HS-27A (cell line): ENCODE results near the gene TRIM44.
"Not testable (repeated sequence)": the region's sequence is repeated elsewhere in the genome, so short reads cannot be mapped to it uniquely, and the experiment has no call there.

ENCODE experiments used
- DNase-seq: peaks from one replicate; pipeline ENCODE4 v3.0.0-alpha.2; 2012; ENCODE audit warnings: low read depth, missing footprints

The TRIM44 gene

DNA sequence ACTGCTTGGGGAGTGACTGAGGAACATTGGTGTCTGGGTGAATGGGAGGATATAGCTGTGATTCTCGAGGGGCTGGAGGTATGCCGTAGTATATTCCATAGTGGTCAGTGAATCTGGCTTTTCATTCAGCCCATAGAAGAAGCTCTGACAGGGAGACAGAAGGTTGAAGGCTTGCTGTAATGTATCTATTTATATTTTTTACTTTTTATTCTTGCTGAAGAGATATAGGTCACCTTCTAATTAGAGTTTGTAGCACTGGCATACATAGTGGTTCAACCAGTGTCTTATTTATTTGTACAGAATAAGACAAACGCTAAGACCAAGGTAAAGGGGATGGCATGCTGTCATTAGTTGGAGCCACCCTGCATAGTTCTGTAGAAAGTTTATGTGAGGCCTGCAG is 10.0 kb downstream of the TRIM44 start:
- DNase-seq = no peak

DNA sequence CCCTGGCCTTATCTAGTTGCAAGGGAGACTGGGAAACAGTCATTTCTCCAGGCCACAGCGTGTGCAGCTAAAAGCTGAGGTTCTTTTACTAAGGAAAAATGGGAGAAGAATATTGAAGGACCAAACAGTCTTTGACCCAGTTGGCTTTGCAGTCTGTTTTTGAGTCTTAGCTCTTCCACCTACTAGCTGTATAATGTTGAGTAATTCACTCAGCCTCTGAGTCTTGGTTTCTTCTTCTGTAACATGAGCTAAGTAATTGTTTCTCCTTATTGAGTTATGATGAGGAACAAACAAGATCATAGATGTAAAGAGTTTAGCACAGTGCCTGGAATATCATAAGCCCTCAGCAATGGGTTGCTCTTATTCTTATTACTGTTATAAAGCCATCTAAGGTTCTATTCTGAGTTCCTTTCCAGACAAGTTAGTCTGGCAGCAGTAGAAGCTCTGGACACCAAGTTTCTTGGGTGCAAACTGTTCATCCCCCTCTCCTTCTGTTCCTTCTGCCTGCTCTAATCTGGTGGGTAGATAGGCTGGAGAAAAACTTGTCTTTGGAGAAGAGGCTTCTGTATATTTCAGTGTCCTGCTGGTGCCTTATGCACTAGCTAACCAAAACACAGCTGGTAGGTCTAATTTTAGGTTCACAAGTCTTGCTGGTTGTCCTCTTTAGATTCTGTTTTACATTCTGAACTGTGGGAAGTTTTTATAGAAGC is 13.5 kb downstream of the TRIM44 start:
- no peak for DNase-seq

DNA sequence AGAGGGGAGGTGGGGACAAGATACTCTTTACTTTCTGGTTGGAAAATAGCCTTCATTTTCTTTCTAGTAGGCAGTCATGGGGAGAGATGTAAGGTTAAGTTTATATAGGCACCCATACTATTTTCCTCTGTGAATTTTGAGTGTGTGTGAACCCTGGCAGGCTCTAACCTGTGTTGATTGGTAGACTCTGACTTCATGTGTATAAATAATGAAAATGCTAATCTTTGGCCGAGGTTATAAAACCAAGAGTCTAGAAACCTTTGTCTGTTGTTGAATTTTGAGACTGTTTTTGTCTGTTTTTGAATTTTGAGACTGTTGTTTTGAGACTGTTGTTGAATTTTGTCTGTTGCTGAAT is 14.0 kb downstream of the TRIM44 start:
- DNase-seq = no peak

GRCh38 chr11:35677904-35678303 is 15.3 kb downstream of the TRIM44 start:
- no peak for DNase-seq

GRCh38 chr11:35678471-35678870 is 15.9 kb downstream of the TRIM44 start:
- no peak for DNase-seq

- no peak for DNase-seq
Observed at GRCh38 chr11:35678975-35679374, 16.4 kb downstream of the TRIM44 start.

DNA sequence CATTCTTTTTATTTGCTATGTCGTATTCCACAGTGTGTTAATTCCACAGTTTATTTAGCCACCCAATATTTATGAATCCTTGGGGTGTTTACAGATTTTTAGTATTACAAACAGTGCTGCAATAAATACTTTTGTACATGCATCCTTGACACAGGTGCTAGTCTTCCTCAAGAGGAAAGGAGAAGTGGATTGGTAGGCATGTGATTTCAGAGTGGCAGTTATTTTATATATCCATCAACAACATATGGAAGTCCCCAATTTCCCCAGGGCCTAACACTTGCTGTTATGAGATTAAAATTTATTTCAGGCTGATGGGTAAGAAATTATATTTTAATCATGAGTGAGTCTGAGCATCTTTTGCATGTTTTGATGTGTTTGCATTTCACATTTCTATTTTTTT is 17.9 kb downstream of the TRIM44 start:
- no peak for DNase-seq

- no peak for DNase-seq
Observed at GRCh38 chr11:35681163-35681767, 18.7 kb downstream of the TRIM44 start.

DNA sequence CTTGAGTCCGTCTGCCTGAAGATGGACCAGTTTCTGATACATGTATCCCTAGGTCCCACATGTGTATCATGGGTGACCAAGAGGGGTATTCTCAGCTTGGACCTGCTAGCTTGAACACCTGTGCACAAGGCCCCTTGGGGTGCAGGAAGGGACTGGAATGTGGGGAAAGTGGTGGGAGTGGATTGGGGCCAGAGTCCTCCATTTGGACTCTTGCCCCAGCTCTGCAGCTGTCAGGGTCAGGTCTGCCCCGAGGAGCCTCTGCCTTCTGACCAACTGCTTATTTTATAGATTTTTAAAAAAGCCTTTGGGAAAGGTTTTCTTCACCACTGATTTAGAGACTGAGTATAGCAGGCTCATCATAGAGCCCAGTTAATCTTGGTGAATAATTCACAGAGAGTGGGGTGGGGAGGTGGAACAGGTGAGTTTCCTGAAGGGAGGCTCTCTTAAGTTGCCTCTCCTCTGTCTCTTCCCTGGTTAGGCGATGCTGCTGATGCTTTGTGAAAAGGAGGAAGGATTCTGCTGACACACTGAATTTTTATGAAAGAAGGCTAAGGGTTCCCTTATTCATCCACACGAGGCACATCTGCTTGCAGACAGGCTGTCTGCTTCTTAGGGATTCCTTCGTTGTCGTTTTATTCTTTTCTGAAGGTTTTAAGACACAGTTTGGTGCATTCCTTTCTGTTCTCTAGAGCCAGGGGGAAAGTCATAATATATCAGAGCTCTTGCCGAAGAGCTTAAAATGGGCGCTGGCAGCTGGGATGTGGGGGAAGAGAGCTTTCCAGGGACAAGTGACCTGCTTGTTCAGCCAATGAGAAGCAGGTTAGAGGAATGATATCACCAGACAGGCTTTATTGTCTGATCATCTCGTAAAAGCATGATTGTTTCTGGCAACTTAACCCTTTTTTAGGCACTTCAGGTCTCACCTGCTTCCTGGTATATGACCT is 19.9 kb downstream of the TRIM44 start:
- no peak for DNase-seq

- DNase-seq = no peak
Observed at GRCh38 chr11:35683728-35684339, 21.3 kb downstream of the TRIM44 start.

DNA sequence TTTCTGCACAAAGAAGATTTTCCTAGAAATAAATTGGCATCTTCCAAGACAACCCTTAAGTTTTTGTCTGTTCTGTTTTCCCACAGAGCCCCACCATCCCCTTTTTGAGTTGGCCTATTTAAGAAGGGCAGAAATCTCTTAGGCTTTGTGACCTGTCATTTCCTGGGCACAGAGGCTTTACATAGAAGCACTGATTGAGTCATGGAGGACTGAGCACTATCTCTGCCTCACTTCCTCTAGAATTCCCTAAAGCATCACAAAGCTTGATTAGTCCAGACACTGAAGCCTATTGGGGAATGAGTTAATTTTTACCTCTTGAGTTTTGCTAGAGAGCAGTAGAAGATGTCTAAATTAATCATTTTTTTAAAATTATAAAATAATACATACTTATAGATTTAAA is 25.4 kb downstream of the TRIM44 start:
- no peak for DNase-seq

DNA sequence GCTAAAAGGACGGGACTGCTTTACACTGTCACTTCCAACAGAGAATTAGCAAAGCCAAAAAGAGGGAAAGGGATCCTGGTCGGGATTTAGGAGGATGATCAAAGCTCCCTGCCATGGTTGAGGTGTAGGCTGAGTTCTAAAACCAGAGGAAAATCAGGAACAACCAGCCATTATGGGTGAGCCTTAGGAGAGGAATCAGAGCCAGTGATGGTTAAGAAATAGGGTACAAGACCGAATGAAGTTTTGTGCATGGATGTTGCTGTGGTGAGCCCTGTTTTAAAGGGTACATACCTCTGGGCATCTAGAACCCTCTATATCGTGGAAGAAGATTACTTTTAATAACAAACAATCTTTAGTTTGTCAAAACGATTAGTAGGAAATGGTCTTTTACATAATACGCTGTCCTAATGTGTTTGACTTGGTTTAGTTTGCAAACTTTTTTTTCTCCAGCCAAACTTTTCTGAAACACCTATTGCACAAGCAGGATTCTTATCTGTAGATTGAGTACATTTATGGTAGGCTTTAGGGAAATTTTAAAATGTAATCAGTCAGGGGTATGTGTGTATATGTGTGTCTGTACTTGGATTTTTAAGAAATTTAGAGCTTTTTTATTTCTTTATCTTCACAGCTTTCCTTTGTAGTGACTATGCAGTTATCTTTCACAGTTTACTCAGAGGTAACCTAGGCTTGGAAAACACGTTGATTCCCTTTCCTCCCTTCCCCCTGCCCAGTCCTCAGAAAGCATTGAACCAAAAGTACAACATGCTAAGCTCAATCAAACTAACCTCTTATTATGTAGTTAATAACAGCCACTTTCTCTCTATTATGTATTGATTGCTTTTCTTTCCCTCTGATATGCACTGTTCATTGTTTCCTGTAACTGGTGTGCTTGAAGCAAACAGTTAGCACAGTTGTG is 26.8 kb downstream of the TRIM44 start:
- no peak for DNase-seq

DNA sequence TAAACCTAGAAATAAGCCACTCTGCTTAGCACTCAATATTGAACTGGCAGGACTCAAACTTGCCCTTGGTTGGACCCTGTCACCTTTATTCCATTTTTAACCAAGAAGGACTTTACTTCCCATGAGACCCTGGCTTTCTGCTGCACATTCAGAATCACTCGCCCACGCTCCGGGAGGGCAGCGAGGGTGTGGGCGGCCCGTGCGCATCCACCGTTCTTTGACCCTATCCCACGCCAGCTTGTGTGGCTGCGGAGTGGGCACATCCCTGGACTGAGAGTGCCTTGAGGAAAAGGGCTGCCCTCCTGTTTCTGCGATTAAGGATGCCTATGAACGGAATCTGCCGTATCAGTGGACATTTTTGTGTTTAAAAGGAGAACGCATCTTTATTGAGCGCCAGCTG is 39.6 kb downstream of the TRIM44 start:
- DNase-seq = no peak

DNA sequence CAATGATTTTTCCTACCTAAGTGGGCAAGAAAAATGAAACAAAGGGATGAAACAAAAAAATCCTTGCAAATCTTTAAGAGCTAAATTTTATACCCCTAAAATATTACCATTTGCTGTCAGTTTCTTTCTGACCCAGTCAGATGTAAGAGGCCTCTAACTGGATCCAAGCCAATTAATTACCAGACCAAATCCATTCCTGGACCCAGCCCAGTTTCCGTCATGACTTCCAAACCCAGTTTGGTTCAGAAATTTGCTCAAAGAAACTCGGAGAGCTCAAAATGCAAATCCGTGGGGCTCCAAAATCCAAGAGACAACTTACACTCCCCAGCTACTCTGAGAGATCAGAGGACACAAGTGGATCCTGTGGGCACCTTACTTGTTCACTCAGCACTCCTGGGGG is 46.8 kb downstream of the TRIM44 start:
- DNase-seq = no peak

GRCh38 chr11:35711173-35711910 is 48.8 kb downstream of the TRIM44 start:
- DNase-seq = no peak

- no peak for DNase-seq
Observed at GRCh38 chr11:35711924-35712323, 49.3 kb downstream of the TRIM44 start.

DNA sequence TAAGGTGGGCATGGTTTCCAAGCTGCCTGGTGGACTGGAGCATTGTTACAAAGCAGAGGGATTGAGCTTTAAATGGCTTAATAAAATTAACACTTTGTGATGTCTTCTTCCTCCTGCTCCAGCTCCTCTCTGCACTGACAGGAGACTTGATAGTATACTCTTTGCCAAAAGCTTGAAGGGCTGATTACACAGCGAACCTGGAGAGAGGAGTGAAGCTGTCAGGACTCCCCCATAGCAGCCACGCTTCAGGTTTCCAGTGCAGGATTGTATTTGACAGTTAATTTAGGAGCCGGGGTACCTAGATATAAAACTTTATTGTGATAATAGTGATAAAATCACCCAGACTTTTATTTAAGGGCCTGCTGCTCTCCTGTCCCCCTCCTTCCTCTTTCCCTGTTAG is 50.0 kb downstream of the TRIM44 start:
- no peak for DNase-seq

DNA sequence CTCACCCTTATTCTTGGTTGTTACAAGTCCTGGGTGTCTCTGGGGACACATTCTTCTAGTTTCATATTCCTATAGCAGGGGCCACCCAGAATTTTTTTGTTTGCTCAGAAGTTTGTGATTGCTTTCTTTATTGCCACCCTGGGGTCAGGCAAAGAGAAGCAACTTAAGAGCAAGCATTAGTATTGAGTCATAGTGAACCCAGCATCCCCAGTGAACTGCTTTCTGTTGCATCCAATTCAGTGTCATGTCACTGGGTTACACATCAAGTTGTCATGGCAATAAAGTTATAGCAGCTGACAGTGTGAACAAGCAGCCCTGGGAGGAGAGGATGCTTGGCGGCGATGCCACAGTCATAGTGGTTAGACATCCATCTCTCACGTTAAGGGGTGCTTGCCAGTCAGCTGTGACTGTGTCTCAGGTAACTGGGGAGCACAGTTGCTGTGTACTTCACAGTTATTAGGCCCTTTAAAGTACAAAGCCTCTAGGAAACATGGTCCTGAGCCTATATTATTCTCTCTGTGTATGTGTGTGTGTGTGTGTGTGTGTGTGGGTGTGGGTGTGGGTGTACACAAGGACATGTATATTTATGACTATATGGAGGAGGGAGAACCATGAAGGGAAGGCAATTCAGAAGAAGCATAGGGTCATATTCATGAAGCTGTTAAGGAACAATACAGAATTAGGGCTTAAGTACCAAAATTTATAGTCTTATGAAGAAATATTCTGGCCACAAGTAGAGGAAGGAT is 52.5 kb downstream of the TRIM44 start:
- DNase-seq = no peak

- not testable (repeated sequence) for DNase-seq
Observed at GRCh38 chr11:35715677-35716076, 53.1 kb downstream of the TRIM44 start.

DNA sequence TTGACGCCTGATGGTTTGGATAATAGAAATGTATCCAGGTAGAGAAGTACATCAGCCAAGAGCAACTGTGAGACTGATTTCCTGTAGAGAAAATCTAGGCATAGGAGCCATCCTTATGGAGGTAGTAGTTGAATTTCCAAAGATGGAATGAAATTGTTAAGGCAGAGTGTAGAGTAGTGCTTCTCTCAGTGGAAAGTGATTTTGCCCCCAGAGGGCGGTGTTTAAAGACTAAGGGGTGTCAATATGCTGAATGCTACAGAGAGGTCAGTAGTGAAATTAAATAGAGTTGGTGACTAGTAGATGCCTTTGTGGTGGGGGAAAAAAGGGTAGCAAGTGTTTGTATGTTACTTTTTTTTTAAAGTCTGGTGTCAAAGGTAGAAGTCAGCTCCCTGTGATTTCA is 54.5 kb downstream of the TRIM44 start:
- no peak for DNase-seq
